Measurements from ENCODE around the gene GDPD4. TPM values are rescaled to one million over a fixed set of nuclear protein-coding genes. Genes with fewer than 3 reads are reported as not detected.

Gene GDPD4
- total and polyA plus RNA-seq, 10 of the 15 experiments (the other 5 are each of a cell fraction or from before 2014, with no cell fraction given): 0.23 TPM; not detected in 9

DNA sequence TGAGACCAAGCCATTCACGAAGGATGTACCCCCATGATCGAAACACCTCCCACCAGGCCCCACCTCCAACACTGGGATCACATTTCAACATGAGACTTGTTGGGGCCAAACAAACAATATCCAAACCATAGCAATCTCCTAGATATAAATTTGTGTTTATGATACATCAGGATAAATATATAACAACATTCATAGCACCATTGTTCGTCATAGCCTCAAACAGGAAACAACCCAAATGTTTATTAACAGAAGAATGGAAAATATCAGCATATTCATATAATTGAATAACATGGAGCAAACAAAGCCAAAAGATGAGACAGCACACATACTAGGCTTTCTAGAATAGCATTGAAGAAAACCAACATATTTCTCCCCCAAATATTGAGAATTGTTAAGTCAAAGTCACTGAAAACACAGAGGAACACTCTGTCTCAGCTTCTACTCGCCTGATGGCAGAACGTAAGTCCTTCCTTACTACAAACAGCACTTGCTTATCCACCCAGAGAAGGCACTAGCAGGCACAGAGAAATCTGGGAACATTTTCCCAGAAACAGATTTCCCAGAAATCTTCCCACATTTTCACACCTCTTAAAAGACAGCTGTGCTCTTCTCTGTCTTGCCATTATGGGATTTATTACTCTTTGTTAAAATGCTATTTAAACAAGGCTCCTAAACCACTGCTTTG is 8.1 kb upstream of the GDPD4 start (continued):
- TF ChIP-seq ZNF207 (IDR thresholded peaks at IDR 0.05; ENCODE audit: borderline replicate concordance): no peak
- TF ChIP-seq SIN3A (IDR thresholded peaks at IDR 0.05; ENCODE audit: low read depth, low read length): no peak
- TF ChIP-seq ETV6 (conservative IDR thresholded peaks at IDR 0.05 in 1 of 2, IDR thresholded peaks at IDR 0.05 in 1 of 2; ENCODE audit: borderline replicate concordance in 1 of 2, low read depth in 1 of 2): no peak
- no peak for TF ChIP-seq WRNIP1 (IDR thresholded peaks at IDR 0.05; ENCODE audit: borderline replicate concordance, low read depth, low read length)
- no peak for TF ChIP-seq BACH1 (IDR thresholded peaks at IDR 0.05; ENCODE audit: borderline replicate concordance)

- no peaks in the 10 kb centered on the region for H3K27me3 ChIP-seq (replicated peaks in 1 of 2; ENCODE audit: control insufficient read depth in 2 of 2, insufficient read depth in 2 of 2, low read length in 1 of 2)
- H3K27ac ChIP-seq (ENCODE audit: control insufficient read depth, insufficient read depth): no peak overlapping the region
- no peaks in the 10 kb centered on the region for H3K79me2 ChIP-seq (ENCODE audit: control insufficient read depth, insufficient read depth, low read length)
- no peak overlapping the region for H3K9ac ChIP-seq (ENCODE audit: control insufficient read depth, insufficient read depth, low read length)
- FAIRE-seq (no peak), DNase-seq (ENCODE audit: low read depth, low spot score) (no peak), ATAC-seq (no peak)
- ChIA-PET SMC1A (ENCODE audit: uncharacterized antibody, unreplicated experiment) (interaction anchor here (2.6 kb wide), 1 partner anchor 240 kb away, joined by 7 read pairs; no protein-coding TSS in a partner anchor), POLR2A (no interaction called here), RAD21 (ENCODE audit: unreplicated experiment) (no interaction called here), CTCF (no interaction called here)
- no peaks in the 10 kb centered on the region for H3K36me3 ChIP-seq (ENCODE audit: control insufficient read depth in 2 of 2, insufficient read depth in 2 of 2, low read length in 1 of 2)
- no peak for TF ChIP-seq HDAC6 (IDR thresholded peaks at IDR 0.05; ENCODE audit: unreplicated experiment)
- TF ChIP-seq PKNOX1 (IDR thresholded peaks at IDR 0.05): no peak
- H3K4me1 ChIP-seq (ENCODE audit: control insufficient read depth, insufficient read depth, low read length): no peaks in the 10 kb centered on the region
- no peaks in the 10 kb centered on the region for H3K9me3 ChIP-seq (replicated peaks; ENCODE audit: control insufficient read depth, insufficient read depth, low read length)
- H2AFZ ChIP-seq (ENCODE audit: control insufficient read depth, low read depth, low read length): no peak overlapping the region
- in situ Hi-C loops (cut with MboI): no loop called here
- intact Hi-C loops (cut with micrococcal nuclease; ENCODE audit: unreplicated experiment): no loop called here
- H3K4me2 ChIP-seq (ENCODE audit: control insufficient read depth, insufficient read depth): no peak overlapping the region
- H4K20me1 ChIP-seq (ENCODE audit: control insufficient read depth, insufficient read depth): no peaks in the 10 kb centered on the region
- BruUV-seq (replicated peaks): no TSS peak
- no peak overlapping the region for H3K4me3 ChIP-seq
Observed at GRCh38 chr11:77308838-77309237, 7.4 kb upstream of the GDPD4 start.

Data from GM12878 (cell line).